ENCODE data around the gene TOX2. TPM values are rescaled to one million over a fixed set of nuclear protein-coding genes. Genes with fewer than 3 reads are reported as not detected.

Gene TOX2
- total and polyA plus RNA-seq, 10 donors: 1.1 to 6.4 (median 5.0) TPM

GRCh38 chr20:44073675-44074071, 159.0 kb downstream of the TOX2 start:
- no peaks in the 10 kb centered on the region for H3K9me3 ChIP-seq
- no peak for DNase-seq
- TF ChIP-seq POLR2A (IDR thresholded peaks at IDR 0.05): no peak
- H3K27me3 ChIP-seq (replicated peaks in 1 of 7): peaks cover 0 to 33% (median 4%) of the 10 kb centered on the region in 7 donors
- H3K4me3 ChIP-seq: no peak overlapping the region
- H3K36me3 ChIP-seq: no peaks in the 10 kb centered on the region
- intact Hi-C loops (cut with DNase I; ENCODE audit: low total_unique reads): no loop called here
- peaks cover 3 to 69% (median 29%) of the 10 kb centered on the region in 6 donors for H3K4me1 ChIP-seq
- H3K27ac ChIP-seq: no peak overlapping the region
- 72 to 79% (median 74%) methylated on average over 6 of the region's 6 CpGs for WGBS, 5 donors

DNA sequence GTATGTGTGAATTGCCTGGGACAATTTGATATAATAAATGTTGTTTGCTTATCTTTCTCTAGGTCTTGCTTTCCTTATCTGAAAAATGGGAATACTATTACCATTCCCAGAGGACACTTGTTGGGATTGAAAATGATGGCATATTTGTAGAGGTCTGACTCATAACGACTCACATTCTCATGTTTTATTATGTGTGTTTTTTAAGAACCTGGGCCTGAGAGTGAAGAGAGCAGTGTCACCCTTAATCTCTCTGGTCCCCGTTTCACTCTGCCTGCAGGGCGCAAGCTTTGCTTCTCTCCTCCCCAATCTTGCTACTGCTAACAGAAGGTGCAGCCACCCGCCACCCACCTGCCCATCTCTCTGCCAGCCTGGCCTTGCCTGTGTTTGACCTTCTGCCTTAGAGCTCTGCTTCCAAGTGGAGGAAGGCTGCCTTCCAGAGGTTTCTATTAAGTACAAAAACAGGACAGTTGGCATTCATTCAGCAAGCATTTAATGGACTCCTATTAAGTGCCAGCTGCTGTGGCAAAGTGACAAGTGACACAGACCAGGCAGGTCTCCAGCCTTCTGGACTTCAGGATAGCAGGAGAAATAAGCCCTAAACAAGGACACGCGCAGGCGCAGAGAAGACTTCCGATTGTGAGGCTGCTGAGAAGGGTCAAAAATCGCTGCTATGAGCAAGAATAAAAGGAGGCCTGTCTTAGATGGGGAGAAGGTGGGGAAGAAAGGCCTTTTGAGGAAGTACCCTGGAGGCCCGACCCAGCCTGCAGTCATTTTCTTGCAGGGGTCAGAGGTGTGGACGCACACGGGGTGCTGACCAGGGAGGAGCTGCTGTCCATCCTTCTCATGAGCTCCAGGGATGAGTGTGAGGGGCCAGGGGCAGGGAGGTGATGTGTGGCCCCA, 159.8 kb downstream of the TOX2 start:
- Histone ChIP-seq H3K27me3 (replicated peaks in 1 of 7) (peaks cover 0 to 25% (median under 1%) of the 10 kb centered on the region in 7 donors), H3K27ac (peak overlapping the region in 6 of 8 donors; percentile 21 to 70 (median 37)), H3K4me3 (peak overlapping the region in 1 of 8 donors; percentile 25), H3K36me3 (no peaks in the 10 kb centered on the region), H3K4me1 (peaks cover 0 to 61% (median 22%) of the 10 kb centered on the region in 6 donors), H3K9me3 (no peaks in the 10 kb centered on the region)
- intact Hi-C loops (cut with DNase I; ENCODE audit: low total_unique reads): no loop called here
- TF ChIP-seq POLR2AphosphoS5 (IDR thresholded peaks at IDR 0.05) (no peak), CTCF (IDR thresholded peaks at IDR 0.05 in 8 of 11, conservative IDR thresholded peaks at IDR 0.05 in 3 of 11) (no peak), POLR2A (IDR thresholded peaks at IDR 0.05) (no peak)
- 70 to 90% (median 80%) methylated on average over 12 of the region's 12 CpGs for WGBS, 5 donors
- DNase-seq: no peak

DNA sequence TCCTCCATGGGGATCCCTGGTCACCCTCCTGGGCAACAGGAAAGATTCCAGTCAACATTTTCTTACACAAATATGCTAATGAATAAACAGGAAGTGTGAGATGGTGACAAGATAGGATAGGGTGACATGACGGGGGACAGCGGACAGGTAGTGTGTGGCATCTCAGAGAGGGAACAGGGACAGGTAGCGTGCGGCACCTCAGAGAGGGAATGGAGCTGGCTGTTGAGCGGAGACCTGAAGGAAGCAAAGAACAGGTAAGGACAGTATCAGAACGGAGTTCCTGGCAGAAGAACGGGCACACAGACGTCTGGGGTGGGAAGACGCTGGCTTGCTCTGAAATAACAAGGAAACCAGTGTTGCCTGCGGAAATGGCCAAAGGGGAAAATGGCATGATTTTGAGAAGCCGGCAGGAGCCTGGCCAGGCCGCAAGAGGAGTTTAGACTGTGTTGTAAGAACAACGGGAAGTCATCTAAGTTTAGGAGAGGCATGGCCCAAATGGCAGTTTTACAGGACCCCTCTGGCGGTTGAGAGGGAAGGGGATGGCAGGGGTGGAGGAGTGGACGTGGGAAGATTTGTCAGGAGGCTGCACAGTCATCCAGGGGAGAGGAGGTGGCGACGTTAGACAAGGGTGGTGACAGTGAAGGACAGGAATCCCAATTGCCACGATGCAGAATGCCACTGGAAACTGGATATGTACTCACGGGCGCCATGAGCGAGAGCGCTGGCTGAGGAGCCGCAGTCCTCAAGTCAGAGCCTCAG, 160.7 kb downstream of the TOX2 start:
- peaks cover 0 to 16% (median 0%) of the 10 kb centered on the region in 7 donors for H3K27me3 ChIP-seq (replicated peaks in 1 of 7)
- intact Hi-C loops (cut with DNase I; ENCODE audit: low total_unique reads): no loop called here
- H3K9me3 ChIP-seq: no peaks in the 10 kb centered on the region
- H3K27ac ChIP-seq: peak overlapping the region in 6 of 8 donors; percentile 21 to 70 (median 37)
- WGBS, 5 donors: 62 to 89% (median 81%) methylated on average over 23 of the region's 23 CpGs
- DNase-seq: no peak
- peak overlapping the region in 1 of 8 donors; percentile 25 for H3K4me3 ChIP-seq
- no peak for TF ChIP-seq POLR2AphosphoS5 (IDR thresholded peaks at IDR 0.05)
- no peaks in the 10 kb centered on the region for H3K36me3 ChIP-seq
- peaks cover 0 to 56% (median 14%) of the 10 kb centered on the region in 6 donors for H3K4me1 ChIP-seq

- Histone ChIP-seq H3K4me1 (peaks cover 0 to 56% (median 12%) of the 10 kb centered on the region in 6 donors), H3K36me3 (no peaks in the 10 kb centered on the region), H3K4me3 (peak overlapping the region in 1 of 8 donors; percentile 25), H3K27me3 (replicated peaks in 1 of 7) (peaks cover 0 to 11% (median 0%) of the 10 kb centered on the region in 7 donors), H3K9me3 (no peaks in the 10 kb centered on the region), H3K27ac (peak overlapping the region in 5 of 8 donors; percentile 21 to 70 (median 38))
- intact Hi-C loops (cut with DNase I; ENCODE audit: low total_unique reads): no loop called here
- WGBS, 5 donors: 74 to 93% (median 90%) methylated on average over 5 of the region's 5 CpGs
- no peak for DNase-seq
- TF ChIP-seq POLR2A (IDR thresholded peaks at IDR 0.05): no peak
- TF ChIP-seq CTCF (IDR thresholded peaks at IDR 0.05 in 8 of 11, conservative IDR thresholded peaks at IDR 0.05 in 3 of 11): no peak
- no peak for TF ChIP-seq POLR2AphosphoS5 (IDR thresholded peaks at IDR 0.05)
Observed at GRCh38 chr20:44075950-44076232, 161.2 kb downstream of the TOX2 start.

DNA sequence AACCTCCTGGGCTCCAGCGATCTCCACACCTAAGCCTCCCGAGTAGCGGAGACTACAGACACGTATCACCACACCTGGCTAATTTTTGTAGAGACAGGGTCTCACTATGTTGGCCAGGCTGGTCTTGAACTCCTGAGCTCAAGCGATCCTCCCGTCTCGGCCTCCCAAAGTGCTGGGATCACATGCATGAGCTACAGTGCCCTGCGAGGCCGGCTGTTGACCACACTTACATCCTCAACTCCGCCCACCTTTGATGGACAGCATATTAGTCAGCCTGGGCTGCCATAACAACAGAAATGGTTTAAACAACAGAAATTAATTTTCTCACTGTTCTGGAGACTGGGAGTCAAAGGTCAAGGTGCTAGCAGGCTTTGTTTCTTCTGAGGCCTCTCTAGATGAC, 164.6 kb downstream of the TOX2 start:
- 89 to 94% (median 90%) methylated on average over 7 to 10 of the region's 10 CpGs for WGBS, 5 donors
- no peak for DNase-seq
- Histone ChIP-seq H3K9me3 (no peaks in the 10 kb centered on the region), H3K27ac (no peak overlapping the region), H3K36me3 (no peaks in the 10 kb centered on the region), H3K27me3 (replicated peaks in 1 of 7) (no peaks in the 10 kb centered on the region), H3K4me3 (no peak overlapping the region), H3K4me1 (peaks cover 0 to 27% (median 3%) of the 10 kb centered on the region in 6 donors)
- TF ChIP-seq POLR2AphosphoS5 (IDR thresholded peaks at IDR 0.05) (no peak), POLR2A (IDR thresholded peaks at IDR 0.05) (no peak), CTCF (IDR thresholded peaks at IDR 0.05 in 8 of 11, conservative IDR thresholded peaks at IDR 0.05 in 3 of 11) (no peak)
- intact Hi-C loops (cut with DNase I; ENCODE audit: low total_unique reads): no loop called here
